Activated B cell treated with CpG ODN at 0.5 μM for 24 hours (primary cell): ENCODE data around the gene DHRS12. TPM values are rescaled to one million over a fixed set of nuclear protein-coding genes. Genes with fewer than 3 reads are reported as not detected.

Source experiments
- ATAC-seq: fragments of 200-7000 bp; cut with Tn5 transposase; one replicate; pipeline ENCODE4 v1.10.0; 2021; ENCODE audit warnings: low read depth, mild to moderate bottlenecking, moderate library complexity
- CTCF ChIA-PET: fragments of 350-600 bp; sonication (Branson Sonifier 250); formaldehyde crosslinking; loops from one replicate; lab custom pipeline; 2021; ENCODE audit warnings: antibody characterized with exemption; lab: Charles Lee
- POLR2A ChIA-PET: fragments of 350-600 bp; sonication (Branson Sonifier 250); formaldehyde crosslinking; loops from one replicate; lab custom pipeline; 2021; ENCODE audit warnings: antibody characterized with exemption; lab: Charles Lee
- DNase-seq: peaks from one replicate; pipeline ENCODE4 v3.0.0; 2022
- H3K27ac Mint-ChIP-seq: one replicate; pipeline ENCODE4 v1.8.0; 2020; ENCODE audit warnings: mixed read lengths
- H3K27me3 Mint-ChIP-seq: one replicate; pipeline ENCODE4 v1.8.0; 2021; ENCODE audit warnings: mixed read lengths
- H3K36me3 Mint-ChIP-seq: one replicate; pipeline ENCODE4 v1.8.0; 2021; ENCODE audit warnings: low read depth, mixed read lengths
- H3K4me1 Mint-ChIP-seq: one replicate; pipeline ENCODE4 v1.8.0; 2021; ENCODE audit warnings: mixed read lengths
- H3K4me3 Mint-ChIP-seq: one replicate; pipeline ENCODE4 v1.8.0; 2020; ENCODE audit warnings: mild to moderate bottlenecking, mixed read lengths
- H3K9me3 Mint-ChIP-seq: one replicate; pipeline ENCODE4 v1.8.0; 2020; ENCODE audit warnings: mixed read lengths
- intact Hi-C: fragments of 100-400 bp; cut with micrococcal nuclease; formaldehyde crosslinking; loops from one replicate; pipeline ENCODE4 v1.15.1; 2024
- total RNA-seq: library from RNA; stranded (reverse); gene quantifications from 2 replicates; pipeline ENCODE4 v1.2.3, GENCODE V29; 2022
- TF ChIP-seq, protein P1 (sequence below): fragments of 200-600 bp; IDR thresholded peaks from one replicate; pipeline ENCODE4 v1.8.0; 2022; ENCODE audit warnings: antibody characterized with exemption, mild to moderate bottlenecking

DHRS12 gene
- total RNA-seq, 1 donor from 2014 or later: 14.1 TPM

DNA sequence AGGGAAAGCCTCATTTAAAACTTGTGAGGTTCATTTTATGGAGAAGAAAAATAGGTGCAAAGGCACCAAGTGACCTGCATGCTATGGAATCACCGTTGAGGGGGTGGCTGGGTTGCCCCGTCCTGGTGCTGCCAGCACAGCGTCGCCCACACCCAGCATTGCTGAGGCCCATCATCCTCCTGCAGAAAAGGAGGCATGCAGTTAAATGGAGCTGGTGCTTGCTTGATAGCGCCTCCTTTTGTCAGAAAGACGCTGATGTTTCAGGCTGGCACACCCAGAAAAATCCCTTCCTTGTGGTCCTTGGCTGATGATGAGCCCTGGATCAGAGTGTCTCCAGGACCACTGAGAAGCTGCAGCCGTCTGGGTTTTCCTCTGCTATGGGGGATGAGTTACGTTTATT is 36.9 kb downstream of the DHRS12 start:
- Mint-ChIP-seq H3K27me3 (no peaks in the 10 kb centered on the region), H3K4me3 (no peak overlapping the region), H3K27ac (no peak overlapping the region), H3K4me1 (peaks cover 39% of the 10 kb centered on the region), H3K36me3 (peaks cover 40% of the 10 kb centered on the region), H3K9me3 (no peaks in the 10 kb centered on the region)
- ATAC-seq (no peak), DNase-seq (no peak)
- ChIA-PET CTCF (no interaction called here), POLR2A (interaction anchor here (0.7 to 1.4 kb wide), 2 partner anchors 313 to 314 kb away, joined by 3 to 5 read pairs; partner anchors contain the start of gene INTS6)
- intact Hi-C loops: no loop called here
- TF ChIP-seq, protein P1, sequence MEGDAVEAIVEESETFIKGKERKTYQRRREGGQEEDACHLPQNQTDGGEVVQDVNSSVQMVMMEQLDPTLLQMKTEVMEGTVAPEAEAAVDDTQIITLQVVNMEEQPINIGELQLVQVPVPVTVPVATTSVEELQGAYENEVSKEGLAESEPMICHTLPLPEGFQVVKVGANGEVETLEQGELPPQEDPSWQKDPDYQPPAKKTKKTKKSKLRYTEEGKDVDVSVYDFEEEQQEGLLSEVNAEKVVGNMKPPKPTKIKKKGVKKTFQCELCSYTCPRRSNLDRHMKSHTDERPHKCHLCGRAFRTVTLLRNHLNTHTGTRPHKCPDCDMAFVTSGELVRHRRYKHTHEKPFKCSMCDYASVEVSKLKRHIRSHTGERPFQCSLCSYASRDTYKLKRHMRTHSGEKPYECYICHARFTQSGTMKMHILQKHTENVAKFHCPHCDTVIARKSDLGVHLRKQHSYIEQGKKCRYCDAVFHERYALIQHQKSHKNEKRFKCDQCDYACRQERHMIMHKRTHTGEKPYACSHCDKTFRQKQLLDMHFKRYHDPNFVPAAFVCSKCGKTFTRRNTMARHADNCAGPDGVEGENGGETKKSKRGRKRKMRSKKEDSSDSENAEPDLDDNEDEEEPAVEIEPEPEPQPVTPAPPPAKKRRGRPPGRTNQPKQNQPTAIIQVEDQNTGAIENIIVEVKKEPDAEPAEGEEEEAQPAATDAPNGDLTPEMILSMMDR: no peak

DNA sequence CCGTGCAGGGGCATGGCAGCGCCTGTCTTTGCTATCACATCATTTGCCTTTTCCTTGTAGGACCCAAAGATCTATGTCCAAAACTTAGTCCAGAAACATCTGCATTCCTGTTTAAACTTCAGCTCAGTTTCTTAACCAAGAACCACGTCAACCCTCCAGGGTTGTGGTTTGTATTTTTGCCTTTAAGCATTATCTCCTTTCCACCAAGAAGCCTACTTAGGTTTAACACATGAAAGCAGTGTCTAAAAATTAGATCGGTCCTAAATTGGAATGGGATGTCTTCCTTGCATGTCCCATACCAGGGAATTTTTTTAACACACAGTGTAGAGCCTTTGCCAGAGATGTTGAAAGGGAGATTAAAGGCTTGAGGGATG is 38.8 kb downstream of the DHRS12 start:
- no peaks in the 10 kb centered on the region for H3K9me3 Mint-ChIP-seq
- POLR2A ChIA-PET: interaction anchor here (0.7 to 2.6 kb wide), 3 partner anchors 30 to 314 kb away, joined by 3 to 8 read pairs (median 7); no protein-coding TSS in a partner anchor
- TF ChIP-seq, protein P1: no peak
- peaks cover 47% of the 10 kb centered on the region for H3K36me3 Mint-ChIP-seq
- H3K27me3 Mint-ChIP-seq: no peaks in the 10 kb centered on the region
- CTCF ChIA-PET: interaction anchor here (1.0 to 1.4 kb wide), 3 partner anchors 33 to 312 kb away, joined by 3 to 5 read pairs (median 3); partner anchors contain the start of gene INTS6
- peak overlapping the region; percentile 74 for H3K4me3 Mint-ChIP-seq
- DNase-seq (no peak), ATAC-seq (no peak)
- peaks cover 29% of the 10 kb centered on the region for H3K4me1 Mint-ChIP-seq
- peak overlapping the region; percentile 90 for H3K27ac Mint-ChIP-seq
- intact Hi-C loops: loop anchor here (2.0 kb wide), 2 partner anchors 16 to 28 kb away; no protein-coding TSS in a partner anchor

DNA sequence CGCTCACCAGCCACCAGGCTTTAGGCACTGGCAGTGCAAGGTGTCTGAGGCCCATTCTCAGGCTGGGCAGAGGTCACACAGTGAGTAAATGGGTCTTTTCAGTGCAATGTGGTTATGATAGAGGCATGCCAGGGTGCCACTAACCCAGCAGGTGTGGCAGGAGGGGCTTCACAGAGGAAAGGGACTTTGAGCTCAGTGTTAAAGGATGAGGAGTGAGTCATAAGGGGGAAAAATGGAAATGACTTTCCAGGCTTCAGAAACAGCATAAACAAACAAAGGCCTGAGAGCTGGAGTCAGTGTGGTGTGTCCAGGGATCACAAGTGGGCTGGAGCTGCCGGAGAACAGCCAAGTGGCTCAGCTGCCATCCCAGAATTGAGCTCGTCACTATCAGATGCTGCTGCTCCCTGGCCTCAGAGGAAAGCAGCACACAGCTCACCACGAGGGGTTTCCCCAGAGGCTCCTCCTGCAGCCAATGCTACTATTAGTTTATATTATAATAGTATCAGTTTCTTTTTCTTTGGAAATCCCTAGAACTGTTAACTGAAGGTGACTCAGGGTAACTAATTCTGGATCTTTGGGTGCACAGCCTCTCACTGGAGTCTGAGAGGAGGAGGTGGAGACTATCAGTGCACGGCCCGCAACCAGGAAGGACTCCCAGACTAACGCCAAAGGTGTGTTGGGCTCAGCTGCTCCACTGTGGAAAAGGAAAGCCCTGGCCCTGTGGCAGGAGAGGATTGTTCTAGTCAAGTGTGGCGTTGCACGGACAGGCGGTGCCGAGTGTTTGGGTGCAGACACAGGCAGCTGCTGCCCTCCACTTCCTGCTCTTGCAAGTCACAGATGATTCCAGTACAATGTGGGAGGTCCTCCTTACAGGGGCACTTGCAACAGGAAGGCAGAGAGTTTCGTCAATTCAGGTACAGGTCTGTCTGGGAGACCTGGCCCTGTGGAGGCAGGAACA is 39.5 kb downstream of the DHRS12 start:
- Mint-ChIP-seq H3K9me3 (no peaks in the 10 kb centered on the region), H3K27ac (peak overlapping the region; percentile 90), H3K4me3 (peak overlapping the region; percentile 74), H3K4me1 (peaks cover 29% of the 10 kb centered on the region), H3K36me3 (peaks cover 54% of the 10 kb centered on the region), H3K27me3 (no peaks in the 10 kb centered on the region)
- TF ChIP-seq, protein P1: no peak
- POLR2A ChIA-PET: interaction anchor here (0.6 to 2.6 kb wide), 11 partner anchors 30 to 334 kb away, joined by 3 to 44 read pairs (median 4); partner anchors contain the start of genes INTS6 and WDFY2
- DNase-seq (peak; percentile 36), ATAC-seq (peak; percentile 91)
- CTCF ChIA-PET: interaction anchor here (0.9 to 1.4 kb wide), 6 partner anchors 33 to 319 kb away, joined by 3 to 5 read pairs (median 4); partner anchors contain the start of gene INTS6
- intact Hi-C loops: loop anchor here (1.0 to 2.0 kb wide), 6 partner anchors 16 to 329 kb away; partner anchors contain the start of genes DHRS12, INTS6 and WDFY2

DNA sequence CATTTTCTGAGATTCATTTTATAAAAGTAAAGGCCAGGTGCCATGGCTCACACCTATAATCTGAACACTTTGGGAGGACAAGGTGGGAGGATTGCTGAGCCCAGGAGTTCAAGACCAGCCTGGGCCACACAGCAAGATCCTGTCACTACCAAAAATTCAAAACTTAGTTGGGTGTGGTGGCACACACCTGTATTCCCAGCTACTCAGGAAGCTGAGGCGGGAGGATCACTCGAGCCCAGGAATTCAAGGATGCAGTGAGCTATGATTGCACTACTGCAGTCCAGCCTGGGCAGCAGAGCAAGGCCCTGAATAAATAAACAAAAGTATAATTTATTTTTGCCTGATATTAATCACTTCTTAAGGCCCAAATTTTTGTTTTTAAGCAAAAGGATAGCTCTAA is 40.5 kb downstream of the DHRS12 start:
- Mint-ChIP-seq H3K9me3 (no peaks in the 10 kb centered on the region), H3K27ac (peak overlapping the region; percentile 90), H3K27me3 (no peaks in the 10 kb centered on the region), H3K36me3 (peaks cover 61% of the 10 kb centered on the region), H3K4me1 (peaks cover 29% of the 10 kb centered on the region), H3K4me3 (no peak overlapping the region)
- ATAC-seq (no peak), DNase-seq (no peak)
- ChIA-PET POLR2A (interaction anchor here (0.6 to 2.6 kb wide), 9 partner anchors 40 to 333 kb away, joined by 3 to 44 read pairs (median 5); partner anchors contain the start of genes INTS6 and WDFY2), CTCF (interaction anchor here (1.2 to 1.4 kb wide), 3 partner anchors 34 to 318 kb away, joined by 4 to 5 read pairs (median 4); no protein-coding TSS in a partner anchor)
- TF ChIP-seq, protein P1: no peak
- intact Hi-C loops: no loop called here
